Amniotic stem cell (primary cell): ENCODE results near the gene RESP18.

Source experiments
- DNase-seq: peaks from one replicate; lab custom pipeline; 2025; lab: John Stamatoyannopoulos, UW

RESP18 gene

DNA sequence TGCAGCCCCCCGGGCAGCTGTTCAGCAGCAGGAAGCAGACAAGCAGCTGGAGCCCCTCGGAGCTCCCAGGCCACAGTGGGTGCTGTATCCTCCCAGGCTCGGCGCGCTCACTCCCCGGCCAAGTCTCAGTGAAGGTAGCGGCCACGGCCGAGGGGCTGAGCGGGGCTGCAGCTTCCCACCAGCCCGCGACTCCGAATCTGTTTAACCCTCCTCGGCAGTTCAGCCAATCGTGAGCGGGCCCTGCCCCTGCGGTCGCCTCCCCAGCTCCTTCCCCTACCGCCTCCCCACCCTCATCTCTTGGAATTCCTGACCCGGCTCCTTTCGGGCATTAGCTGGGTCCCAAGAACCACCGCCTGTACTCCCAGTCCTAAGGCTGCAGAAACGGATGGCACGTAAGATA, at the start of gene RESP18:
Gene RESP18 (minus strand): TSS at position 203 of the 400 bp plus-strand sequence.
- no peak for DNase-seq

DNA sequence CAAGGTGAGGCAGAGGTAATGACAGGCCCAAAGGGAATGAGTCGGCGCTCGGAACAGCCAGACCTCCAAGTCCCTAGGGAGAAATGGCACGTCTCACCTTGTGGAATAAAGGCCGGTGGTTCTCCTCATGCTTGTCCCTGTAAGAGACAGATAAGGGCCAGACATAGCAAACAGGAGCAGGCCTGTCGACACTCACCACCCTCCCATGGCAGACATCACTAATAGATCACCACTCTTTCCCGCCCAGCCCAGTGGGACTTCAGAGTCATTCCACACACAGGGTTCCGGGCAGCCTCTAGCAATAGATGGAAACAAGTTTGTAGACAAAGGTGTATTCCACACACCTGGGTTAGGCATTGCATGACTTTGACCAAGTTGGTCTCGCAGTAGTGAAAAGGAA, 48.9 kb upstream of the RESP18 start:
- DNase-seq = no peak

DNA sequence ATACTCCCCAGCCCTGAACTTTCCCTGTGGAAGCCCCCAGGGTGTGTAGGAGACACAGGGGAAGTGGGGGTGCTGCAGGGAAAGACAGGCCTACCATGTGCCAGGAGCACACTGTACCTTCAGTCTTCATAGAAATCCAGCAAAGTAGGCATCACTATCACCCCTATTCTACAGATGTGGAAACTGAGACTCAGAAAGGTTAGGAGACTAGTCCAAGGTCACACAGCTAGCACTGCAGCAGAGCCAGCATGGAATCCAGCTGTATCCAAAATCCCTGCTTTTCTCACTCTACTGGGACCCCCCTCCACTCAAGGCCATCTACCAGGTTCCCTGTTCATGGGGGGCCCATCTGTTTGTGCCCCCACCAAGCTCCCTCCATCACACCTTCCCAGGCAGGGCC, 48.4 kb upstream of the RESP18 start:
- no peak for DNase-seq

DNA sequence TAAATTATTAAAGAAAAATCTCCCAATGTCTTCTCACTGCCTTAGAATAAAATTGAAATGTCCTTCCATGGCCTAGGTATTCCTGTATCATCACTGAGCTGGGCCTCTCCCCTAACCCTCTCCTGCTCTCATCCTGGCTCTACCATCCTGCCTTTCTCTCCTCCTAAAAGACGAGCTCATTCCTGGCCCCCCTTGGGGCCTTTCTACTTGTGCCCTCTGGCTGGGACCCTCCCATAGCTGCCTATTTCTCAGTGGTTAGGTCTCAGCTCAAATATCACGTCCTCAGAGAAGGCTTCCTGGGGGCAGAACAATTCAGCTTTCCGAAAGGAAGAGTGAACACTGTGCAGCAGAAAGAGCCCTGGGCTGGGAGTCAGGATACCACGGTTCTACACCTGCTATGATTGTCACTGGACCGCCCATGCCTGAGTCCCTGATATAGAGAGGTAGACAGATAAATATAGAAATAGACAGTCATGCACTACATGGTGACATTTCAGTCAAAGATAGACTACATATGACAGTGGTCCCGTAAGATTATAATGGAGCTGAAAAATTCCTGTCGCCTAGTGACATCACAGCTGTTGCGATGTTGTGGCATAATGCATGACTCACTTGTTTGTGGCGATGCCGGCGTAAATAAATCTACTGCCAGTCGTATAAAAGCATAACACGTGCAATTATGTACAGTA, 45.8 kb upstream of the RESP18 start:
- DNase-seq = no peak

DNA sequence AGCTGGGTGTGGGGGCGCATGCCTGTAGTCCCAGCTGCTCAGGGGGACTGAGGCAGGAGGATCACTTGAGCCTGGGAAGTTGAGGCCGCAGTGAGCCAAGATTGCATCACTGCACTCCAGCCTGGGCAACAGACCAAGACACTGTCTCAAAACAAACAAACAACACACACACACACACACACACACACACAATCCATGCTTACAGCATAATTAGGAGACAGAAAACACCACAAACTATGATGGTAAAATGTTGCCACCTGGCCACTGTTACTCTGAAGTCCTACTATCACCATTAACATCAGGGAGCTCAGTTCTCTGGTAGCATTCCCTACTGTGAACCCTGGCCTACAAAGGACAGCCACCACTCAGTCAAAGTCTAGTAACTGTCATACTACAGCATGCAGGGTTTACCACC, 36.9 kb upstream of the RESP18 start:
- no peak for DNase-seq

DNA sequence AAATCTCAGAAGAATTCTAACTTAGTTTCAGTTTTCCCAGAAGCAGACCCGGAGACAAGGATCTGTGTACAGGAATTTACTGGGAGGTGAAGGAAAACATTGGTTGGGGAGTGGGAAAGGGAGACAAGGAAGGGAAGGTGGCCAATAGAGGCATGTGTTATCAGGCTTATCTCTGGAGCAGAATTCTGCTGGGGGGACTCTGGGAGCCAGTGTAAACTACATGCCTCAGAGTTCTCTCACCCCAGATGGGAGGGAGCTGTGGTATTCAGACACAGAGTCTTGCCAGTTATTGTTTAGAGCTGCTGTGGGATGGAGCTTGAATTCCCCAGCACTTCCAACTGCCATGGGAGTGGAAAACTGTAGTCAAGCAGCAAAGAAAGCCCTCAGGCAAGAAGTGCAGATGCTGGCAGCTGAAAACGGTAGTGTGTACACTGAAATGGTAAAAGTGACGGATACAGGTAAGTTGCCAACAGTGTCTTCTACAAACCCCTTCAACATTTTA, 36.2 kb upstream of the RESP18 start:
- DNase-seq = peak; percentile 69

DNA sequence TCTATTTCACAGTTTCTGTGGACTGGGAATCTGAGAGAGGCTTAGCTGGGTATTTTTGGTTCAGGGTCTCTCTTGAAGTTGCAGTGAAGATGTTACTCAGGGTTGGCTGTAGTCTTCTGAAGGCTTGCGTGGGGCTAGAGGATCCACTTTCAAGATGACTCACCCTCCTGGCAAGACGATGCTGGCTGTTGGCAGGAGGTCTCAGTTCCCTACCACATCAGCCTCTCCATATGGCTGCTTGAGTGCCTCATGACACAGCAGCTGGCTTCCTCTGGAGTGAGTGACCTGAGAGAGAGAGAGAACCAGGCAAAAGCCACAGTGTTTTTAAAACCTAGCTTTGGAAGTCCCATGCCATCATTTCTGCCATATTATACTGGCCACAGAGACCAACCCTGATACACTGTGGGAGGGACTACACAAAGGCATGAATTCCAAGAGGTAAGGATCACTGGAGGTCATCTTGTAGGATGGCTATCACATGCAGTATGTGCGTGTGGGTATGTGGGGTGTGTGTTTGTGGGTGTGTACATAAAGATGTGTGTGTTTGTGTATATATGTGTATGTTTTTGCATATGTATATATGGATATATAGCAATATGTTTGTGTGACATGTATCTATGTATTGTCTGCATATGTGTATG, 30.1 kb upstream of the RESP18 start:
- peak; percentile 82 for DNase-seq

DNA sequence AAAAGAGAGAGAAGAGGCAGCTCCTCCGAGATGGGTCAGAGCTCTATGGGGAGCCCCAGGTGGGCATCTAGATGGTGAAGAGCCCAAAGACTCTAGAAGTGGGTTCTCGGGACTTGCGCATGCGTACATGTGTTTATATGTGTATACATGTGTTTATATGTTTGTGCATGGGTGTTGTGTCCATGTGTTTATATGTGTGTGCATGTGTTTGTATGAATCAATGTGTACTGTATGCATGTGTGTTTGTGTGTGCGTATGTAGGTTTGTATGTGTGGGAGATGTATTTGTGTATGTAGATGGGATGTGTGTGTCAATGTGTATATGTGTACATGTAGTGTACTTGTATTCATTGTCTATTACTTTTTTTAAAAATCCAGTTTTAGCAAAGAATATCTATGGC, 29.5 kb upstream of the RESP18 start:
- DNase-seq = no peak

DNA sequence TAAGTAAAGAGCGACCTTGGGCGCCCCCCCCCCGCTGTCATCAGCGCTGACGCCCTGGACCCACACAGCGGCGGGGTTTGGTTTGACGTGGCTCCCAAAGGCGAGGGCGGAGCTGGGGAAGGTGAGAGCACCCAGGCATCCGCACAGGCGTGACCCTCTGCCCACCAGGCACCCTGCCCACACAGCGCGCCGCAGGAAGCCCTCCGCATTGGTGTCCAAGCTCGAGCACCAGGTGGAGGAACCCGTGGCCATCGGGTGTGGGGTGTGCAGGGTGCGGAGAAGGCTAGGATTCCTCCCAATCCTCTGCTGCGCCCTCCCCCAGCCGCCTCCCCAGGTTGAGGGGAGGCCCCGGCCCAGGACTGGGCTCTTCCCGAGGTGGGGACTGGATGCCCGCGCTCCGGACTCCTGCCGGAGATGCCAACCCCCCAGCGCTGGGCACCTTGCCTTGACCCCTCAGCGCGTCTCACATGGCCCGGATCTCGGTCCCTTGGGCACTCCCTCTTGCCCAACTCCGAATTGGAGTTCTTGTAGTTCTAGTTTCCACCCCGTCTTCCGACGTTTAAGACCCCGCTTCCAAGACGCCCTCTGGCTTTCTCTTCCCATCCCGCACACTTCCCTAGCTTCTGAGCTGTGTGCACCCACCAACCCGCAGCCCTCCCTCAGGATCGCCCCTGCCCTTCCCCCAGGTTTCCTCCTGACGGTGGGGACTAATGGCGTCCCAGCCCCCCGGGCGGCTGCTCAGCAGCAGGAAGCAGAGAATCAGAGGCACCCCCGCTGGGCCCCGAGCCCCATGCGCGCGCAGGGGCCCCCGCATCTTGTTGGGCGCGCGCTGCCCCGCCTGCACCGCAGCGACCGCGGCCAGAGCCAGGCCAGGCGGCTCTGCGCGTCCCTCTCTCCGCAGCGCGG, 25.9 kb upstream of the RESP18 start:
- no peak for DNase-seq

DNA sequence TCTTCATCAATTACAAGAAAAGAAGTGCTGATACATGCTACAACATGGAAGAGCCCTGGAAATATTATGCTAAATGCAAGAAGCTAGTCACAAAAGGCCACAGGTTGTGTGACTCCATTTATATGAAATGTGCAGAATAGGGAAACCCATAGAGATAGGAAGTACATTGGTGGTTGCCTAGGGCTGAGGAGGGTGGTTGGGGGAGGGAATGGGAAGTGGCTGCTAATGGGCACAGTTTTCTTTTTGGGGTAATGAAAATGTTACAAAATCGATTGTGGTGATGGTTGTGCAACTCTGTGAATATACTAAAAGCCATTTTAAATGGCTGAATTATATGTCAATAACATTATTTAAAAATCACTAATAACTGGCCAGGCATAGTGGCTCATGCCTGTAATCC, 24.3 kb upstream of the RESP18 start:
- no peak for DNase-seq

DNA sequence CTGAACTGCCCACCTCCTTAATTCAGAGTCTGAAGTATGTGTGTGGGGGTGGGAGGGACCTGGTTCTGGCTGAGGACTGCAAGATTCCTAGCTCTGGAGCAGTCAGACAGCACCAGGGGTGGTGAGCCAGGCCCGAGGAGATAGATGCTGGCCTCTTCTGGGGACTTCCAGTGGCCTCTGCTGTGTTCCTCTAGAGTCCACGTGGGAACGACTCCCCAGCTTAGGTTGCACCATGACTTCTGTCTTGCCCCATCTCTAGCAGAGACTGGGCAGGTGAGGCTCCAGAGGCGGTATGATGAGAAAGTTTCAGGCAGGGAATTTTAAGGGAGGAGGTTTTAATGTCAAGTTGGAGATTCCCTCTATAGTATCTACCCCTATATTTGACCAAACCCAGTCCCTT, 22.0 kb upstream of the RESP18 start:
- DNase-seq = no peak

DNA sequence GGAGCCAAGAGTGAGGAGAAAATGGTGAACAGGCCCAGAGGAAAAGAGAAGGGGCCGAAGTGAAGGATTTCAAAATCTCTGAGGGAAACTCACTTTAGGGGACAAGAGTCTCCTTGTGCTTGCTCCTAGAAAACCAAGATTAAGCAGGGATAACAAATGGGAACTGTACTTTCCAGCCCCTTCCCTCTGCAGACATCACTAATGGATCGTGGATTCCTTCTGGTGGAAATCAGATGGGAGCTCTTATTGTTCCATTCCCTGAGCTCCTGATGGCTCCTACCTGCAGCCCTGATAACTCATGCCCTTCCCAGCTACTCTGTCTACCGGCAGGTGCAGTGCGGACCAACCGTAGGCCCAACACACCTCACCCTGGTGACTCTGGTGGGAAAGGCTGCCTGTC, 20.6 kb upstream of the RESP18 start:
- no peak for DNase-seq

DNA sequence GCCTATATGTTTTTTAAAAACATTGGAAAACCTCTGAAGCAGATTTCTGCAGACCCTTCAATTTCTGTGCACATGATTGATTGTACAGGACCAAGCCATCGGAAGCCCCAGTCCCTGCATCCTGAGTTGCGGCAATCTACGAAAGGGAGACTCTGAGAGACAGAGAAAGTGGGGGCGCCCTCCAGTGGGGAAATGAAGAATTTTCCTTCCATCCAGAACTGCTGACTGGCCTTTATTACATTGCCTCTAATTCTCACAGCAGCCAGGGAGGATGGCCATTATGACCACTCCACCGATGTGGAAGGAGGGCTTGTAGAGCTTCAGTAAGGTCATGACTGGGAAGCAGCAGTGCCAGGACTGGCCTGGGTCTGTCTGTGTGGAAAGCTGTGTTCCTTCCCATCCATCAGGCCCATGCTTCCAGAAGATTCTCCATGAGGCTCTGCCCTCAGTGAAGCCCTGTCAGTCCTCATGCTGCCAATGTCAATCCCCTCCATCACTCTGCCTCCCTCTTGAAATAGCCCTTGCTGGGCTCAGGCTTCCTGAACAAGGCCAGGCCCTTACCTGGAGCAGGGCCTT, 20.0 kb upstream of the RESP18 start:
- peak; percentile 10 for DNase-seq

DNA sequence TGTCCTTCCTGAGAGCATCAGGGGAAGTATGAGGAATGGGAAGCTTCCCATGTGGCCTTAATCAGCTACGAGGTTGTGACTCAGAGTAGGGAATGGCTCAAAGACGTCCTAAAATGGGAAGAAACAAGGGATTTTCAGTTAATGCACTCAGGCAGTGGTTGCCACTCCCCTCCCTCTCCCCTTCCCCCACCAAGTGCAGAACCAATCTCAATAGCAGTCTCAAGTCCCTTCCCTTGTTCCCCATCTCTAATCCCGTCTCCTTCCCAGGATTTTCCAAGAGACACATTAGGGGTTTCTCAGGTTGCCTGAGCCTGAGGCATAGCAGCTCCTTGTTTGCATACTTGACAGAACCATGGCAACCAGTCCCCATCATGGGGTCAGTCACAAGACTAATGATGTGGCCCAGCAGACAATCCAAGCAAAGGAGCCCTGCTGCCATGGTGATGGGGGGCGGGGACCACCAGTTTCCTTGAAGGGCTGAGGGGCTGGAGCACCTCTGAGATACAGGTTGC, 18.2 kb upstream of the RESP18 start:
- peak; percentile 38 for DNase-seq

DNA sequence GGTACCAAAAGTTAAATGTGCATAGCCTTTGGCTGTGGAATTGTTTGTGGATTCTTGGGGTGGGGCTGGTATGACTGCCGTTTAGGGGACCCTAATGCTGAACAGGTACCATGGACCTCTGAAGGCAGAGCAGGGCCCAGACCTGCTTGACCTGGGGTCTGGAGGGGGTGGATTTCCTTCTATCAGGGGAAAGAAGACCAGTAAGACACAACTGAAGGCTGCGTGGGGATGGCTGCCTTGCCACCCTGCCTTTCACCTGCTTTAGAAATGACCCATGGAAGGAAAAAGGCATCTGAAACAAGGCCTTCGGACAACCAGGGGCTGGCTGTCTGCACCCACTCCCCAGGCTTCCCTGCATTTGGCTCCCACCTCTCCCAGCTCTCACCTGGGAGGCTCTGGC, 17.7 kb upstream of the RESP18 start:
- DNase-seq = no peak

DNA sequence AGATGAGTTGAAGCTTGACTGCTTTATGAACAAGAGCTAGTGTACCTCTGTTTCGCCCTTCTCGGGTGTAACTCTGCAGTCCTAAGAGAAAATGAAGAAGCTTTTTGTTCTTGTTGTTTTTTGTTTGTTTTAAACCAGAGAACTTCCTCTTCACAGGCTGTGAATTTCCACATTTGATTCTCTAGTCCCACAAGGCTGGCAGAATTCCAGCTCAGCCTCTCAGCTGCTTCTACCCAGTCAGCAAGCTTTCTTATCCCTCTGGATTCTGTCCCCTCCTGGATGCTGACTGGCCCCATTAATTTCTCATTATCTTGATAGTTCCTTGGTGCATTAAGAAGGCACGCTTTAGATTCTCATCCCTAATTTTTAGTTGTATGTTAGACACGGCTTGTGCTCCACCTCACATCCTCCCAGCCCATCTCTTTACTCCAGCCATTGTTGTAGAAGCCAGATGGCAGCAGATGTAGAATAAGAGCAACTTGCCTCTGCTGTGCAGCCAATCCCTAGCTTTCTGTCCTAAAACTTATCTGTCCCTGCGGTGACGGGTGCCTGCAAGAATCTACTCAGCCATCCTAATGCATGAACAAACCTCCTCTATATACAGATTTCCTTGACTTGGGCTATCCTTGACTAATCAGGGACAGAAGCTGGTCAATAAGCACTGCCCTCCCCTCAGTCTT, 12.3 kb upstream of the RESP18 start:
- DNase-seq = no peak

DNA sequence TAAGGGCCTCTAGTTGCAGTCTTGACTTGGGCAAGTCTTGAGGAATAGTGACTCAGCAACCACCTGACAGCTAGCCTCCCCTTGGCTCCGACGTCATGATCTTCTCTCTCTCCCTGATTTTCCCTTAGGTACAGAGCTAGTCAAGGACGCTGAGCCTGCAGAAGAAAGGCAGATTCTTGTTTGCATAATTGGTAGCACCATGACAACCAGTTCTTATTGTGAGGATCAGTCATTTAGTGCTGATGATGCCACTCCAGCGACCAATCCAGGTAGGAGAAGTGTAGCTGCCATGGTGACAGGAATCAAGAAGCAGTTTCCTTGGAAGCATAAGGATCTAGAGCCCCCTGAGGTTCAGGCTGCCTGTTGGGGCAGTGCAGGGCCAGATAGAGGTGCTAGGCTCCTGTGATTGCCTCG, 2.8 kb upstream of the RESP18 start:
- DNase-seq = no peak

DNA sequence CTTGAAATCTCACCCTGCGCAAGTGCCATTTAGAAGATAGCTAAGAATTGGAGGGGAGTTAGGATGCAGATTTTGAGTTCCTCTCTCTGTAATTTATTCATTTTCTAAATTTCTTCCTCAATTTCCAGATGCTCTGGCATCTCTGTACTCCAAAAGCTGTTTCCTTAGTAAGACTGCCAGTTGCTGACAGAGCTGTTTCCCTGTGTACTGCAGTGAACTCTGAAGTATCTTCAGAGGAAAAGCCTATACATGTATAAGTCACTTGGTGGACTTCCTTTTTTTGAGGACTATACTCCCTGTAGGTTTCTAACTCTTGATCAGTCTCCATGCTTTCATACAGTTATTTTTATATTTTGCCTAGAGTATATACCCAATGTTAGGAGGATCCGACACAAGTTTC, 1.5 kb upstream of the RESP18 start:
- DNase-seq = no peak

DNA sequence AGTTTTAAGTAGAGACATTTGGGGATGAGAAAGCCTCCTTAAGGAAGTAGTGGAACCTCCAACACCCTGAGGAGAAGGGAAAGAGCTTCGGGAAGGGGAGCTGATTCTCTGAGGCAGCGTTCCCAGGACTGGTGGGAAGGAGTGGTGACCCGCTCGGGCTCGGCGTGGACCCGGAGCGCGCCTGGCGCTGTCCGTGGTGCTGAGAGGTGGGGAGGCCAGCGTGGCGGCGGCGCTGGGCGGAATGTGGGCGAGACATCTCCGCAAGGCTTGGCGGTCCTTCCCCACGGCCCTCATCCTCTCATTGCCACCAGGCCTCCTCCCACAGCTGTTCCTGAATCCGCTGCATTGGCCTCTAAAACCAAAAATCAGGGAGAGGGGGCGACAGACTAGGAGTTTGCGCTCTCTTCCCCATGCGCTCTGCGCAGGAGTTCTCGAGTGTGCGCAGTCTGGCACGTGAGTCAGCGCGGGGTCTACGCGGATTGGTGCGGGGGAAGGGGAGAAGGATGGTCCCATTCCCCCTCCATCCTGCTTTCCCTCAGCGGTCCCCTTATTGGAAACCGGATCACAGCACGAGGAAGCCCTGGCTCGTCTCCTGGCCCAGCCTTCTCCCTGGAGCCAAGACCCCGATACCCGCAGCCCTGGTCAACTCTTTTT, 857 bp downstream of the RESP18 start:
- DNase-seq = no peak

DNA sequence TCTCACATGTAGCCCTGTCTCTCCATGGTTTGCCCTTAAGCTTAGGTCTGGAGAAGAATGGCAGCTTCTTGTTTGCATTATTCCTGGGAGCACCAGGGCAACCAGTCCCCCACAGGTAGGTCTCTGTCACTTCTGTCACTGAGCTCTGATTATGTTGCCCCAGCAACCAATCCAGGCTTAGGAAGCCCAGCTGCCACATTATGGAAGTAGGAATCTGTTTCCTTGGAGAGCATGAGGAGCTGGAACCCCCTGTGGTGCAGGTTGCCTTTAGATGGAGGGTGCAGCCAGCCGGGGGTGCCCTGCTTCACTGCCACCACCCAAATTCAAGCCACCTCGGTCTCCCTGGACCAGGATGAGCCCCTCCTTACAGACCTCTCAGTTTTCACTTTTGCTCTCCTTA, 4.8 kb downstream of the RESP18 start:
- DNase-seq = no peak
